Neural progenitor cell (in vitro differentiated cells): ENCODE measurements around the gene ERCC6. TPM values are rescaled to one million over a fixed set of nuclear protein-coding genes. Genes with fewer than 3 reads are reported as not detected.

ENCODE experiments used
- DNase-seq: peaks from one replicate; pipeline ENCODE4 v3.0.0-alpha.2; 2016; ENCODE audit warnings: low spot score
- H2AFZ ChIP-seq: fragments of 200-600 bp; sonication (generic); replicated peaks from 2 replicates; pipeline ENCODE4 v1.6.1; 2016; ENCODE audit warnings: antibody characterized with exemption
- H3F3A ChIP-seq: fragments of 200-600 bp; sonication (generic); 2 replicates; pipeline ENCODE4 v1.6.1; 2016; ENCODE audit warnings: antibody characterized with exemption, low read depth
- H3K27ac ChIP-seq: fragments of 200-600 bp; sonication (generic); 2 replicates; pipeline ENCODE4 v1.5.1; 2016; ENCODE audit warnings: mild to moderate bottlenecking
- H3K27me3 ChIP-seq: fragments of 200-600 bp; sonication (generic); 2 replicates; pipeline ENCODE4 v1.6.1; 2016; ENCODE audit warnings: mild to moderate bottlenecking, moderate library complexity
- H3K36me3 ChIP-seq: fragments of 200-600 bp; sonication (generic); 2 replicates; pipeline ENCODE4 v1.5.1; 2016
- H3K4me1 ChIP-seq: fragments of 200-600 bp; sonication (generic); 2 replicates; pipeline ENCODE4 v1.6.1; 2016; ENCODE audit warnings: mixed run types
- H3K4me2 ChIP-seq: fragments of 200-600 bp; sonication (generic); 2 replicates; pipeline ENCODE4 v1.6.1; 2016
- H3K4me3 ChIP-seq: fragments of 200-600 bp; sonication (generic); 2 replicates; pipeline ENCODE4 v1.5.1; 2016
- H3K79me2 ChIP-seq: fragments of 200-600 bp; sonication (generic); 2 replicates; pipeline ENCODE4 v1.6.1; 2016; ENCODE audit warnings: low read depth
- H3K9ac ChIP-seq: fragments of 200-600 bp; sonication (generic); 2 replicates; pipeline ENCODE4 v1.6.1; 2016
- H3K9me3 ChIP-seq: fragments of 200-600 bp; sonication (generic); 2 replicates; pipeline ENCODE4 v1.5.1; 2016; ENCODE audit warnings: low read depth
- H4K20me1 ChIP-seq: fragments of 200-600 bp; sonication (generic); 2 replicates; pipeline ENCODE4 v1.6.1; 2016; ENCODE audit warnings: low read depth
- H3K27ac Mint-ChIP-seq: 3 replicates; pipeline ENCODE4 v1.8.0; 2021; ENCODE audit warnings: mixed read lengths
- H3K27me3 Mint-ChIP-seq: 2 replicates; pipeline ENCODE4 v1.8.0; 2022; ENCODE audit warnings: low read depth, mild to moderate bottlenecking, inconsistent platforms, moderate library complexity, mixed read lengths; ENCODE audit not compliant: insufficient read depth
- H3K36me3 Mint-ChIP-seq: 3 replicates; pipeline ENCODE4 v1.8.0; 2021; ENCODE audit warnings: mixed read lengths
- H3K4me1 Mint-ChIP-seq: 3 replicates; pipeline ENCODE4 v1.8.0; 2021; ENCODE audit warnings: mixed read lengths
- H3K4me3 Mint-ChIP-seq: 3 replicates; pipeline ENCODE4 v1.8.0; 2021; ENCODE audit warnings: mild to moderate bottlenecking, moderate library complexity, mixed read lengths
- H3K9me3 Mint-ChIP-seq: 3 replicates; pipeline ENCODE4 v1.8.0; 2020; ENCODE audit warnings: mixed read lengths
- EZH2 ChIP-seq: fragments of 200-600 bp; sonication (generic); IDR thresholded peaks from 2 replicates; pipeline ENCODE4 v1.6.1; 2017; ENCODE audit warnings: antibody characterized with exemption, mild to moderate bottlenecking, moderate library complexity
- EZH2phosphoT487 ChIP-seq: fragments of 200-600 bp; sonication (generic); IDR thresholded peaks from 2 replicates; pipeline ENCODE4 v1.6.1; 2017; ENCODE audit warnings: antibody characterized with exemption
- total RNA-seq: library from RNA; depleted of rRNA; stranded (reverse); fragments of >200 nt; gene quantifications from 2 replicates; pipeline ENCODE4 v1.2.3, GENCODE V29; 2015; ENCODE audit warnings: low replicate concordance
- TF ChIP-seq, protein P1 (sequence below): fragments of 200-600 bp; sonication (generic); IDR thresholded peaks from 2 replicates; pipeline ENCODE4 v1.5.1; 2017; ENCODE audit warnings: antibody characterized with exemption, mild to moderate bottlenecking

The ERCC6 gene
- total RNA-seq, 1 donor from 2014 or later = 10.5 TPM

DNA sequence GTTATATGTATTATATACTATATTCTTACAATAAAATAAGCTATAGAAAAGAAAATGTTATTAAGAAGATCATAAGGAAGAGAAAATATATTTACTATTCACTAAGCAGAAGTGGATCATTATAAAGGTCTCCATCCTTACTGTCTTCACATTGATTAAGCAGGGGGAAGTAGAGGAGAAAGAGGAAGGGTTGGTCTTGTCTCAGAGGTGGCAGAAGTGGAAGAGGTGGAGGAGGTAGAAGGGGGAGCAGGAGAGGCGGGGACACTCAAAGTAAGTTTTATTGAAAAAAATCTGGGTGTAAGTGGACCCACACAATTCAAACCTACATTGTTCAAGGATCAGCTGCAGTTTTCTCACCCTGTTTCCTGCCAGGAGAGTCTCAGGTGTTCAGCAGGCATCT, 28.9 kb upstream of the ERCC6 start:
- Mint-ChIP-seq H3K4me1 (no peaks in the 10 kb centered on the region), H3K27ac (no peak overlapping the region), H3K27me3 (peaks cover 11% of the 10 kb centered on the region), H3K4me3 (no peak overlapping the region), H3K9me3 (peaks cover 4% of the 10 kb centered on the region), H3K36me3 (no peaks in the 10 kb centered on the region)
- TF ChIP-seq, protein P1, sequence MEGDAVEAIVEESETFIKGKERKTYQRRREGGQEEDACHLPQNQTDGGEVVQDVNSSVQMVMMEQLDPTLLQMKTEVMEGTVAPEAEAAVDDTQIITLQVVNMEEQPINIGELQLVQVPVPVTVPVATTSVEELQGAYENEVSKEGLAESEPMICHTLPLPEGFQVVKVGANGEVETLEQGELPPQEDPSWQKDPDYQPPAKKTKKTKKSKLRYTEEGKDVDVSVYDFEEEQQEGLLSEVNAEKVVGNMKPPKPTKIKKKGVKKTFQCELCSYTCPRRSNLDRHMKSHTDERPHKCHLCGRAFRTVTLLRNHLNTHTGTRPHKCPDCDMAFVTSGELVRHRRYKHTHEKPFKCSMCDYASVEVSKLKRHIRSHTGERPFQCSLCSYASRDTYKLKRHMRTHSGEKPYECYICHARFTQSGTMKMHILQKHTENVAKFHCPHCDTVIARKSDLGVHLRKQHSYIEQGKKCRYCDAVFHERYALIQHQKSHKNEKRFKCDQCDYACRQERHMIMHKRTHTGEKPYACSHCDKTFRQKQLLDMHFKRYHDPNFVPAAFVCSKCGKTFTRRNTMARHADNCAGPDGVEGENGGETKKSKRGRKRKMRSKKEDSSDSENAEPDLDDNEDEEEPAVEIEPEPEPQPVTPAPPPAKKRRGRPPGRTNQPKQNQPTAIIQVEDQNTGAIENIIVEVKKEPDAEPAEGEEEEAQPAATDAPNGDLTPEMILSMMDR = no peak
- no peak for TF ChIP-seq EZH2phosphoT487
- no peak for TF ChIP-seq EZH2
- H3K9ac ChIP-seq = no peak overlapping the region
- no peak for DNase-seq
- no peaks in the 10 kb centered on the region for H3F3A ChIP-seq
- H3K4me3 ChIP-seq = no peak overlapping the region
- H3K4me2 ChIP-seq = no peak overlapping the region
- no peak overlapping the region for H2AFZ ChIP-seq
- no peaks in the 10 kb centered on the region for H3K4me1 ChIP-seq
- H3K79me2 ChIP-seq = no peaks in the 10 kb centered on the region
- H3K36me3 ChIP-seq = no peaks in the 10 kb centered on the region
- no peaks in the 10 kb centered on the region for H4K20me1 ChIP-seq
- no peaks in the 10 kb centered on the region for H3K27me3 ChIP-seq
- no peak overlapping the region for H3K27ac ChIP-seq
- H3K9me3 ChIP-seq = no peaks in the 10 kb centered on the region

DNA sequence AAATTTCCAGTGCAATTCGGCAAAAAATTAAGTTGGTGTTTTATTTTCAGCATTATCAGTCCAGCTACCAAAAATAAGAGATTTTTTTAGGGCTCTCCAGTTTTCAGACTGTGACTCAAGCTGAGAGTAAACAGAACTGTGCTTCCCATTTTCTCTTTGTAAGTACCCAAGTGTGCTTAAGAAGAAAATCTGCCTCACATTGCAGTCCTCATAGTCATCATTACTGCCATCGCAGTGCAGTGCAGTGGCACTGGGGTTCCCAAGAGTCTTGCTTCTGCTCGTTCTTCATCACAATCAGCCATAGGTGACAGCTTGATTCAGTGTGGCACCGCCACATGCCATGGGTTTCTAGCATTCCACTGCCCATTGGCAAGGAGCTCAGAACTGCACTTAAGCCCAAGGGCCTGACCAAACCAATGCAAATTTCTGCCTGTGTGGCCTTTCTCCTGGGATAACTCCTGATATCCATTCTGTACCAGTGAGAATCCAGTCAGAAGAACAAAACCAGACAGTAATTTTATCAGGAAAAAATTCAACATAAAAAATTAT, 25.6 kb upstream of the ERCC6 start:
- Mint-ChIP-seq H3K36me3 (no peaks in the 10 kb centered on the region), H3K9me3 (peaks cover 4% of the 10 kb centered on the region), H3K27ac (no peak overlapping the region), H3K27me3 (peaks cover 9% of the 10 kb centered on the region), H3K4me3 (no peak overlapping the region), H3K4me1 (no peaks in the 10 kb centered on the region)
- Histone ChIP-seq H3K4me3 (no peak overlapping the region), H2AFZ (no peak overlapping the region), H3F3A (no peaks in the 10 kb centered on the region), H3K36me3 (no peaks in the 10 kb centered on the region), H3K9ac (no peak overlapping the region), H3K4me2 (no peak overlapping the region), H3K27me3 (no peaks in the 10 kb centered on the region), H3K79me2 (no peaks in the 10 kb centered on the region), H3K27ac (no peak overlapping the region), H3K4me1 (no peaks in the 10 kb centered on the region), H4K20me1 (no peaks in the 10 kb centered on the region), H3K9me3 (no peaks in the 10 kb centered on the region)
- TF ChIP-seq, protein P1 = no peak
- no peak for TF ChIP-seq EZH2phosphoT487
- no peak for TF ChIP-seq EZH2
- no peak for DNase-seq

DNA sequence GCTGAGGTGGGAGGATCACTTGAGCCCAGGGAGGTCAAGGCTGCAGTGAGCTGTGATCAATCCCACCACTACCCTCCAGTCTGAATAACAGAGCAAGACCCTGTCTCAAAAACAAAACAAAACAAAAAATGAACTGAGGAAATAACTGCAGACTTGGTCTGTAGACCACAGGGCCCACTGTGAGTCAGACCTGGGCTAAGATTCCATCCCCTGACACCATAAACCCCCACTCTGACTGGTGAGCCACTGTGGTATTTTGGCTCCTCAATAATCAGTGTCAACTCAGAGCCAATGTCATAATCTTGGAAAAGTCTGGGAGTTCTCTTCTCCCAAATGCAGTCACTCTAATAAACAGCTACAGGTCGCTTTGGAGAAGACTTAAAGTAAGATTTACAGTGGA, 24.0 kb upstream of the ERCC6 start:
- no peaks in the 10 kb centered on the region for H3K36me3 ChIP-seq
- Mint-ChIP-seq H3K36me3 (no peaks in the 10 kb centered on the region), H3K4me1 (no peaks in the 10 kb centered on the region), H3K9me3 (peaks cover 4% of the 10 kb centered on the region), H3K27ac (no peak overlapping the region), H3K4me3 (no peak overlapping the region), H3K27me3 (peaks cover 7% of the 10 kb centered on the region)
- no peaks in the 10 kb centered on the region for H3F3A ChIP-seq
- no peaks in the 10 kb centered on the region for H3K4me1 ChIP-seq
- DNase-seq = no peak
- no peaks in the 10 kb centered on the region for H4K20me1 ChIP-seq
- no peak overlapping the region for H3K27ac ChIP-seq
- no peak overlapping the region for H3K4me2 ChIP-seq
- TF ChIP-seq EZH2 = no peak
- TF ChIP-seq EZH2phosphoT487 = no peak
- TF ChIP-seq, protein P1 = no peak
- H3K79me2 ChIP-seq = no peaks in the 10 kb centered on the region
- no peak overlapping the region for H2AFZ ChIP-seq
- H3K4me3 ChIP-seq = no peak overlapping the region
- no peak overlapping the region for H3K9ac ChIP-seq
- H3K9me3 ChIP-seq = no peaks in the 10 kb centered on the region
- no peaks in the 10 kb centered on the region for H3K27me3 ChIP-seq
